Left colon (tissue), 2 donors: ENCODE data around the gene STK25. TPM values are rescaled to one million over a fixed set of nuclear protein-coding genes. Genes with fewer than 3 reads are reported as not detected.
A peak's percentile ranks its signal among the peaks of the same experiment; 100 is the strongest.

Experiments used
- ATAC-seq: fragments of 200-7000 bp; cut with Tn5 transposase; one replicate; pipeline ENCODE4 v1.9.1; 2020; ENCODE audit warnings: mild to moderate bottlenecking, moderate library complexity
- DNase-seq, 2 donors: peaks; one replicate each; pipeline ENCODE4 v3.0.0-alpha.2; 2020
- intact Hi-C, 2 donors: fragments of 100-400 bp; cut with DNase I in 1 of 2; cut with micrococcal nuclease in 1 of 2; formaldehyde crosslinking; loops; one replicate each; pipeline versions ENCODE4 v1.11.2 to v1.14.0; 2022; cut with DNase I, micrococcal nuclease
- long read RNA-seq: library from polyadenylated mRNA; unstranded; transcript quantifications from one replicate; pipeline ENCODE4 v2.0.0, GENCODE V29; 2021
- total RNA-seq, 2 donors: library from RNA; stranded (reverse); fragmentation: NEBNext Ultra II Directional; extraction: Animal tissue kit (Norgen Biotek cat#: 25700); gene quantifications; one replicate each; pipeline ENCODE4 v1.2.1, GENCODE V29; 2021
- donor health status: DM: no; HTN: no; CAD: no.
- donor health status: DM: yes; HTN: yes; CAD: no.

Gene STK25
- 100 to 1,000 TPM; 118 to 119 TPM for total RNA-seq
- long read RNA-seq, full-length matches to known transcripts, result 97 of 165 reads
- long read RNA-seq, partial matches to known transcripts, result 35 of 165 reads
- long read RNA-seq, other reads (novel, unspliced or antisense), result 33 of 165 reads

DNA sequence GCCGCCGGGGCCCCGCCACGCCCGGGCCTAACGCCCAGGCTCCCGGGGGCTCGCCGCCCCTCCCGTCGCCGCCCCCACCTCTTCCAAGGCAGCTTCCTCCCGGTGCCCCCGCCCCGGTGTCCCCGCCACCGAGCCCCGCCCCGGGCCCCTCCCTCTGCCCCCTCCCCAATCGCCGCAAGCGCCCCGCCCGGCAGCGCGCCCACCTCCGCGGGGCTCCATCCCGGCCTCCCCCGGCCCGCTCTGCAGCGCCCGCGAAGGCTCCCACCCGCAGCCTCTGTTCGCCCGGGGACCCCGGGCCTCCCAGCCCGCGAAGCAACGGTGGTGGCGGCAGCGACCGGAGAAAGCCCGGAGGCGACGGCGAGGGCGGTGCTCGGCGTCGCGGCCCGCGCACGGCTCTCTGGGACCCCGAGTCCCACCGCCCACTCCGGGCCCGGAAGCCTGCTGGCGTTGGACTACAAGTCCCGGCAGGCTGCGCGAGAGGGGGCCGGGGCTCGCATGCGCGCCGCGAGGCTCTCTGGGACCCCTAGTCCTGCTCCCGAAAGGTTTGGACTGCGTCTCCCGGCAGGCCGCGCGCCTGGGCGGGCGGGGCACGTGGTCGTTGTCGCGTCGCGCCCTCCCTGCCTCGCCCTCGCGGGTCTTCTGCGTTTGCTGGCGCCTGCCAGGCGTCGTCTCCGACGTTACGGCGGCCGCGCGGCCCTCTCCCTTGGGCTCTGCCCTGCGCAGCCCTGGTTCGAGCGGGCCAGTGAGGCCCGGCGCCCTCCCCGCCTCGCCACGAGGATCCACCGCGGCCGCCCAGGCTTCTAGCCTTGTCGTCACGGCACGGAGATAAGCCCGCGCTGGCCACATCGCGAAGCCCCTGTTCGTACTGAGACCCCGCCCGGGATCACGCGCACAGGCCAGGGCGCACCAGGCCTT is at the start of gene STK25:
Gene STK25, minus strand, starts transcription at position 345 of the 915 bp plus-strand sequence. CDS start 549 bp downstream, outside the sequence.
- intact Hi-C loops, result no loop called here
- peak; percentile 92 for ATAC-seq
- peak; percentile 97 for DNase-seq

DNA sequence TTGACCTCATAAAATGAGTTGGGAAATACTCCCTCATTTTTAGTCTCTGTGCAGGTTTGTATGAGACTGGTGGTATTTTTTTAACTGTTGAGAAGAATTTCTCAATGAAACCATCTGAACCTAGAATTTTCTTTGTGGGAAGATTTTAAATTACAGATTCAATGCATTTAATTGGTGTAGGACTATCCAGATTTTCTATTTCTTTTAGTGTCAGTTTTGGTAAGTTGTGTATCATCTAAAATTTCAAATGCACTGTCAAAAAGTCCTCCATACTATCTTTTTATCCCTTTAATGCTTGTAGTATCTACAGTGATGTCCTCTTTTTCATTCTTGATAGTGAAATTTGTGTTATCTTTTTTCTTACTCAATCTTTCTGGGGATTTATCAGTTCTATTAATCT is 48.4 kb upstream of the STK25 start:
- intact Hi-C loops, result no loop called here
- no peak for ATAC-seq
- no peak for DNase-seq

DNA sequence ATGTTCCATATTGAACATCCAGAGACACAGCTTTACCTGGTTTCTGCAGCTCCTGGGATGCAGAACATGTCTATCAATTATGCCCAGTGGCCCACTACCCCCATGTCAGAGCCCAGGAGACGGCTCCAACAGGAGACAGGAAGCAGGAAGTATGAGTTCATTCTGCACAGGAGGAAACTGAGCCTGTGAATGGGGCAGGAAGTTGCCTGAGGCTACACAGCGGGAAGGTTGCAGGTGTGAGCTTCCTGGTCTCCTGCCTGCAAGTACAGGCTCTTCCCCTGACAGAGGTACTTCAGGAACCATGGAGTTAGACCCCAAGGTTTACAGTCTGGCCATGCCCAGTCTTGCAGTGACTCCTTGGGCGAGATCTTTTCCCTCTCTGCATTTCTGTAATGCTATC is 47.3 kb upstream of the STK25 start:
- ATAC-seq (peak; percentile 25), DNase-seq (no peak)
- intact Hi-C loops, result no loop called here

DNA sequence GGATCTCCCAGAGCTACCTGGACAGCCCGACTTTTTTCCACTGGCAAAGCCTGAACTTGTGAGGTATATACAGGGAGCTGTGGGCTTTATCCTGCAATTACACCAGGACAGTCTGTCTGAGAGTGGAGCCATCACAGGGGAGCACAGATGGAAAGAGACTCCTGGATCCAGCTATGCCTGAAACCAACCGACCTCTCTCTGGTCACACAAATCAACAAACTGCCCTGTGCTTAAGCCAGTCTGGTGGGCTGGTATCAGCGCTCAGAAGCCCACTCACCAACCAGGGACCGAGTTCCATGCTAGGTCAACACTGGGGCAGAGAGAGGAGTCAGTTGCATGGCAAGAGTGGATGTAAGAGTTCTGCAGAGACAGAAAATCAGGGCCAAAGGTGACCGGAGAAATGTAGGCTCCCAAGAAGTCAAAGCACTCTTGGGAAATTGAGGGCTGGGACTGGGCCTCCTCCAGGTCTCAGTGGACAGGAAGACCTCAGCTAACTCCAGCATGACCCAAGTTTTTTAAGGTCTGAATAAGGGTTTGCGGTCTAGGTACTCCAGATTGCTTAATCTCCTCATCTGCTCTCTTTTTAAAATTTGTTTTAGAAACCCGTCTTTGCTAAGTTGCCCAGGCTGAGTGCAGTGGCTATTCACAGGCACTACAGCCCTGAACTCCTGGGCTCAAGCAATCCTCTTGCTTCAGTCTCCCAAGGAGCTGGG is 46.4 kb upstream of the STK25 start:
- intact Hi-C loops, result no loop called here
- no peak for ATAC-seq

DNA sequence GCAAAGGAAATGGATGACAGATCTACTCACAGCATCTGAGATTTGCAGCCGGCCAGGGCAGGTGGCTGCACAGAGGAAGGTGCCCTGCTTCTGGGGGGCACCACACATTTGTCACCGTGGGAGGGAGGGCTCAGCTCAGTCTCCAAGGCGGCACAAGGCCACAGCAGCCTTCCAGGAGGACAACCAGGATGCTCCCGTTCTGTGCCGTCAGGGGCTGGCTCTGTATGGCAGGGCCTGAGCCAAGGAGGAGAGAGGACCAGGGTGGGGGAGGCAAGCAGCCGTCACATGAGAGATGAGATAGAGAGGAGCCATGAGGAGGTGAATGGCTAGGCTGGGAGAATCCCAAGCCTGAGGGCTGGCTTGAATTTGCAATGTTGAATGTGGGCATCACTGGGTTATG is 45.6 kb upstream of the STK25 start:
- DNase-seq (no peak), ATAC-seq (no peak)
- intact Hi-C loops, result no loop called here

More for the DNA sequence above, 46.4 kb upstream of the STK25 start:
- DNase-seq, result no peak

DNA sequence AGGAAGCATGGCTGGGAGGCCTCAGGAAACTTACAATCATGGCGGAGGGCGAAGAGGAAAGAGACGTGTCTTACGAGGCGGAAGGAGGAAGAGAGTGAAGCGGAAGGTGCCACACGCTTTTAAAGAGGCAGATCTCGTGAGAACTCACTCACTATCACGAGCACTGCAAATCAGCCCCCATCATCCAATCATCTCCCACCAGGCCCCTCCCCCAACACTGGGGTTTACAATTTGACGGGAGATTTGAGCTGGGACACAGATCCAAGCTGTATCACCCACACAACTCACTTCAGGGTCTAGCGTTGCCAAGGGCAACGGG is 45.1 kb upstream of the STK25 start:
- intact Hi-C loops, result no loop called here
- DNase-seq (no peak), ATAC-seq (no peak)

DNA sequence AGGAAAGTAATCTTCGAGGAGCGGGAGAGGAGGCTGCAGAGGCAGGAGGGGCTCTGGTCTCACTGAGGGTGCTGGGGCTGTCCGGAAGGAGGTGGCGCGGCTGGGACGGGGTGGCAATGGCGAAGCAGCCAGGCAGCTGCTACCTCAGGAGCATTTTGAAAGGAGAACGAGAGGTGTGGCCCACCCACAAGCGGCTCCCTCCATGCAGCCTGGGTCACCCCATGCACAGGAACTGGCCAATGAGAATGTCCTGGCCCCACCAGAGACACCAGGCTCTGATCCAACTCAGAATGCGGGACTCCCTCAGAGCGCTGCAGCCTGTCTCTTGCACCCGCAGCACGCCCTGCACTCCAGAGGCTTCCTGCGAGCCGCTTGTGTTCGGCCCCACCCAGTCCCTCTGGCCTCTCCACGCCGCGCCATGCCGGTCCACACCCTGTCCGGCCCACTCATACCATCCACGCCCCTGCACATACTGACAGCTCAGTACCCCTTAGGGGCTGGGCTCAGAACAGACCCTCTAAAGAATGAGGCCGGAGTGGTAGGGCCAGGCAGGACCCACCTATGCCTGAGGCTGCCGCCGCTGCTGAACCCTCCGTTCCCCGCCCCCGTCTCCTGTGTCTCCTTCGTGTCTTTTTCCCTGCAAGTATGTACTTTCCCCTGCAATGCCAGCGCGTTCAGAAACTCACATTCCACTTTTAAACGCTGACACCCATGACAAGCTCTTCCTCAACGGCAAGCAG is 43.8 kb upstream of the STK25 start:
- DNase-seq, result no peak
- peak; percentile 66 for ATAC-seq
- intact Hi-C loops, result no loop called here

DNA sequence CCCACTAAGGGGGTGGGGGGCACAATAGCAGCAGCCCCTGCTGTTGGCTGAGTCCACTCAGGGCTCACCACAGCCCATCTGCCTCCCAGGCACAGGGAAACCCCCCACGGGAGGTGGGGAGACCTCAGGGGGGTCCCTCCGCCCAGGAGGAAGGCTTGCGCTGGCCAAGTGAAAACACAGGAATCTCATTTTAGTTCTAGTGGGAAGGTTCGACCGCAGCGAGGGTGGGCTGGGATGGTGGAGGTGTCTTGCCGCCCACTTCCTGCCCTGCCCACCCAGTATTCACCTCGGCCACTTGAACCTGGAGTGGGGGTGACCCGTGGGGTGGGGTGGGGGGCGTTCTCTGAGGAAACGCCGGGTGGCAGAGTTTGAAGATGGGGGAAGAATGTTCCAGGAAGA is 43.2 kb upstream of the STK25 start:
- DNase-seq (no peak), ATAC-seq (no peak)
- intact Hi-C loops, result no loop called here

DNA sequence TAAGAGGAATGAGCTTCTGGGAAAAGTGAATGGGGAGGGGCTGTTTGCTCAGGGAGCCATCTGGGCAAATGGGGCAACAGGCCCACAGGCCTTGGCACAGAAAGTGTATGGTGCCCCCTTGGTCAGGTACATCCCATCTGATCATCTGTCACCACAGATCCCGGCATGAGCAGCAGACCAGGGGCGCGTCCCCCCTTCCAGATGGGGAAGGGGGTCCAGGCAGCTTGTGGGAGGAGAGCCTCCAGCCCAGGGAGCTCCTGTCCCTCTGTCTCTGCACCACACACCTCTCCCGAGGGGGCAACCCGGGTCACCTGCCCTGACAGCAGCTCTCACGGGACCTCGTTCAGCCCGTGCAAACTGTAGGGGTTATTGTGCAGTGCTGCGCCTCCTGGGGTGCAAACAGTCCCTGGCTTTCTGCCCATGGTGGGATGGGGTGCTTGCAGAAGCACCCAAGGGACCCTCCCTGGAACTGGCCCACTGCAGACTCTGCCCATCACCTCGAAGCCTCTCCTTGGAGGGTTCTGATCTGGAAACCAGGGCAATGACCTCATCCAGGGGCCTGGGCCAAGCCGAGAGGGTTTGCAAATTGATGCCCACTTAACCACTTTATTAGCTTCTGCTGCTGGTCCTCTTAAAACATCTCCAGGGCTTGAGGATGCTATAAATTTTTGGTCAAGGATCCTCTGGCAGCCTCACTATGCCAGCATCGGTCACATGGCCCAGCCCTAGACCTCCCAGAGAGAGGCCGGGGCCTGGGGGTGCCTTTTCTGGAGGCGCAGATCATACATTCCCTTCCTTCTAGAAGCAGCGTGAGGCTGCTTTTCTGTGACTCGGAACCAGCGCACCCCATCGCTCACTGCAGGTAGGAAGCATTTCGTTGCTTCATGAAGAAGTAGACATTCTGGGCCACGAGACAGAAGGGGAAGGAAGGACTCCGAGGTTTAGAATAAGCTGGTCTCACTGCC is 42.5 kb upstream of the STK25 start:
- ATAC-seq (no peak), DNase-seq (no peak)
- intact Hi-C loops, result no loop called here

DNA sequence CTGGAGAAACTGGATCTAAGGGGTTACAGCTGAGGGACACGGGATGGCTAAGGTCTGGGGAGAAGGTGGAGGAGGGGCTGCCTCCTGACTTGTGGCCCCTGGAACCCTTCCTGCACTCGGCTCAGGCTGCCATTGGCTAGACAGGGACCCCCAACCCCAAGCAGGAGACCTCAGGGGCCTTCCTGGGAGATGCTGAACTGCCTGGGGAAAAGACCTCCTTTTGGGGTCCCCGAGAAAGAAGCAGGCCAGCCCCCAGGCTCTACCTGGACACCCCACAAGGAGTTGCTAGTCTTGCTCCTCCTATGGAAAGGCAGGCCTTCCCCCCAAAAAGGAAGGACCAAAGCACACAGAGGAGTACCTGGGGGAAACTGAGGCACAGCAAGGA is 40.1 kb upstream of the STK25 start:
- DNase-seq (no peak), ATAC-seq (no peak)
- intact Hi-C loops, result no loop called here

DNA sequence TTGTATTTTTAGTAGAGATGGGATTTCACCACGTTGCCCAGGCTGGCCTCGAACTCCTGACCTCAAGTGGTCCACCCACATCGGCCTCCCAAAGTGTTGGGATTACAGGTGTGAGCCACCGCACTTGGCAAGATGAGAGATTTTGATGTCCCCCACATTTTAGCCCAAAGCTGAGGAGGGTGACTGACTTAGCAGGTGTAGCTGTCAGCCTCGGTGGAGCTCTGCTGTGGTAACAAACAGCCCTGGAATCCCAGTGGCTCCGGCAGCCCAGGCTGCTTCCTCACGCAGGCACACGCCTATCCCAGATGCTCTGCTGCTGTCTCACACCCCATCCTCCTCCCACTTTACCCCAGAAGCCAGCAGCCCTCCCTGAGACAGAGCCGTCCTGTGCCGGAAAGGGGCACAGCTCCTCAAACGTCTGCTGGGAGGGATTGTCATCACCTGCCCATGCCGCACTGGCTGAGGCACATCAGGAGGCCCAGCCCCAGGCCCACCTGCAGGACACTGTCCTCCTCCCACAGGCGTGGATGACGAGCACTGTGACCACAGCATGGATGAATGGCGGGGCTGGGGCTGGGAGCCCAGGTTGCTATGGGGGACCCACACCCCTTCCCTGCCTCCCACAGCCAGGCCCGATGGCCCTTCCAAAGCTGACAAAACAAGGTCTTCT is 39.5 kb upstream of the STK25 start:
- intact Hi-C loops, result no loop called here
- DNase-seq (no peak), ATAC-seq (no peak)

DNA sequence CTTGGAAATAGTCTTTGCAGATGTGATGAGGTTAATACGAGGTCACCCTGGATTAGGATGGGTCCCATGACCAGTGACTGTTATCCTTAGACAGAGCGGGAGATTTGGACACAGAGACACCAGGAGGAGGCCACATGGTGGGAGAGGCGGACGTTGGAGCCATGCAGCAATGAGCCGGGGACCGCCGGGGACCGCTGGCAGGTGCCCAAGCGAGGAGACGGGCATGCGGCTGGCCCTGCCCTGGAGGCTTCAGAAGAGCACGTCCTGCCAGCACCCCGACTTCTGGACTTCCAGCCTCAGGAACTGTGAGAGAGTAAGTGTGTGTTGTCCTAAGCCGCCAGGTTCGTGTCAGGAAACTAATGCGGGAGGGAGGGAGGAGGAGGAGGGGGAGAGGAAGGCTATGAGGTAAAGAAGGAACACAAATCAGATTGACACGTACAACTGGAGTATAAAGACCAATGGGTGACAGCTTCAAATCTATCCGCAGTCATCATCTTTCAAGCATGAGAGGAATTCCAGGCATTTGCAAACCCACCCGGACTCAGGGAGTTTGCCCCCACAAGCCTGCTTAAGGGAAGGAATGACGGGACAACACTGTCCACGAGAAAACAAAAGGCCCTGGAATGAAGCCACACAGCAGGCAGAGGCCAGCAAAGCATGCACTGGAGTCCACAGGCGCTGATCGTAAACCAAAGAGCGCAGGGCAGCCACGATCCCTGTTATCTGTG is 38.6 kb upstream of the STK25 start:
- ATAC-seq (no peak), DNase-seq (no peak)
- intact Hi-C loops, result no loop called here

DNA sequence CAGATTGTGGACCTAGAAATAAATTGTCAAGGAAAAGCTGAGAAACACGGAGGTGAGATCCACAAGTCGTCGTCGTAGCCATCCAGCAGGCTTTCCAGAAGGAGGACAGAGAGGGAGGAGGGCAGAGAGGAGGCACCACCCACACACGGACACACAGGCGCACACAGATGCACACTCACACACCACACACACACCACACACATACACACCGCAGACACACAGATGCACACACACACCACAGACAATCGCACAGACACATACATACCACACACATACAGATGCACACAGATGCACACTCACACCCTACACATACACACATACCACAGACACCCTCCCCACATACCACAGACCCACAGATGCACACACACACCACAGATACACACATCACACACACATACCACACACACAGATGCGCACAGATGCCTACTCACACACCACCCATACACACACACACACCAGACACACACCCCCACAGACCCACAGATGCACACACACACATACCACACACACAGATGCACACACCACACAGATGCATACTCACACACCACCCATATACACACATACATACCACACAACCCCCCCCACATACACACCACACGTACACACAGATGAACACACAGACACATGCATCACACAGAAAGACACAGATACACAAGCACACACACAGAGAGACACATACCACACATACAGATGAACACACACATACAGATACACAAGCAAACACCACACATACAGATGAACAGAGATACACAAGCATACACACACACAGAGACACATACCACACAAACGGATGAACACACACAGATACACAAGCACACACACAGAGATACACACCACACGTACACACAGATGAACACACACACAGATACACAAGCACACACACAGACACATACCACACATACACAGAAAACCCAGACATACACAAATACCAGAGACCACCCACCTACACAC is 37.4 kb upstream of the STK25 start:
- no peak for ATAC-seq
- intact Hi-C loops, result no loop called here
- no peak for DNase-seq

DNA sequence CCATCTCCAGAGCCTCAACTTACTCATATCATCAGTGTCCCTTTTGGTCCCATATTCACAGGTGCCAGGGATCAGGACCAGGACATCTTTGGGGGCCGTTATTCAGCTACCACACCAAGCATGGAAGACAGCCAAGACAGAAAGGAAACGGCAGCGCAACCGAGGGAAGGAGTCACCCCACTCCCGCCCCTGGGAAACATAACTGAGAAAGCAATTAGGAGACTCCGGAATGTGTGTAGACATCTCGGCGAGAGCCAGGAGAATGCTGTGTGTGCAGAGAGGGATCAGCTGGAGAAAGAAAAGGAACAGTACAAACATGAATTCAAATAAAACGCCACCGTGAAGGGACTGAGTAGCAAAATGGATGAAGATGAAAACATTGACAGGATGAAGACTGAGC is 36.7 kb upstream of the STK25 start:
- no peak for ATAC-seq
- intact Hi-C loops, result no loop called here
- DNase-seq, result no peak

DNA sequence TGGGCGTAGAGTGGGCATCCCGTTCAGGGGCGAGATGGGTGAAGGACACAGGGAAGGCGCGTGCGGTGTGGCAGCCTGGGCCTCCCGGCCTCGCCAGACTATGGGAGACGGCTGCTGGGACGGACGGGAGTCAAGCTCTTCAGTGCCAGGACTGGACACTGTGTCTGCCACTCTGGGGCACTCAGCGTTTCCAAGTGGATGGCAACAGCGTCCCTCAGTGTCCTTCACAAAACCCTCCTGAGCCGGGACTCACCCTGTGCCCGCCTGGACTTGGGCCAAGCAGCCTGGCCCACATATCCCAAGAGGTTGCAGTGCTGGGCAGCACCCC is 33.9 kb upstream of the STK25 start:
- intact Hi-C loops, result no loop called here
- DNase-seq (no peak), ATAC-seq (no peak)

DNA sequence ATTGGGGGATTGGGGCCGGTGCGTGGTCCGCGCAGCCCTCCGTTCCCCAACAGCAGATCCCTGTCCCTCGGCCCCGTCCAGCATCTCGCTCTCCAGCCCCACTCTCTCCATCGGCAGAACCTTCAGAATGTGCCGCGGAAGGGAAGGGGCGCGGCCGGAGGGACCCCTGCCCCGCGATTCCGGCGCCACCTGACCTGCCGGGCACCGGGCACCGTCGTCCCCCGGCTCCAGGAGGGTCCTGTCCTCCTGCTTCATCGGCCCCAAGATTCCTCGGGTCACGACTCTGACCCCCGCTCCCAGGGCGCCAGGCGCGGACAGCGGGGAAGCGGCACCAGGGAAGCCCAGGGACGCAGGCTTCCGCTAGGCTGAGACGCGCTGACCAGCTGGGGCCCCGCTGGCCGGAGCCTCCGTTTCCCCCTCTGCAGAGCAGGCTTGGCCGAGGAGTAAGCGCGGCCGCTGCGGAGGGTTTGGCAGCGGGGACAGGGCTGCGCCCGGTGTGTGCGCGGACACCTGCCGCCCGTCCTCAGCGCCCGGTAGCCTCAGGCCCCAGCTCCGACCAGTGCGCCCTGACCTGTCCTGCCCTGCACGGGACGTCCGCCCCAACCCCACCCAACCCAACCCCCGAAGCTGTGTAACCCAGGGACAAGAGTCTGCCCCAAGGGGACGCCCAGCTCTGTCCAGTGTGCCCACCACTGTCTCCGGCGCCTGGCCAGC is 33.3 kb upstream of the STK25 start:
- no peak for ATAC-seq
- no peak for DNase-seq
- intact Hi-C loops, result no loop called here
